IMR-90 (cell line): ENCODE data around the gene MED12L. TPM values are rescaled to one million over a fixed set of nuclear protein-coding genes. Genes with fewer than 3 reads are reported as not detected.

Experiments
- ATAC-seq: fragments of 200-7000 bp; cut with Tn5 transposase; 2 replicates; pipeline ENCODE4 v1.9.1; 2020; ENCODE audit warnings: low read depth, mild to moderate bottlenecking, moderate library complexity
- BruUV-seq: library from RNA; stranded (reverse); fragments of 400-500 nt; replicated peaks from 2 replicates; lab custom pipeline; 2021; lab: Mats Ljungman, UMichigan
- CTCF ChIA-PET: fragments of 300-600 bp; formaldehyde crosslinking; extraction: SDS; loops from one replicate; lab custom pipeline; 2021; ENCODE audit warnings: antibody characterized with exemption; lab: Yijun Ruan, JAX
- POLR2A ChIA-PET: fragments of 300-600 bp; sonication (Branson Sonifier 250); formaldehyde crosslinking; loops from one replicate; lab custom pipeline; 2022; ENCODE audit warnings: antibody characterized with exemption; ENCODE audit not compliant: unreplicated experiment; lab: Charles Lee
- DNase-seq: peaks from one replicate; pipeline ENCODE4 v3.0.0; 2013
- H2AFZ ChIP-seq: replicated peaks from 2 replicates; pipeline ENCODE3; 2013; ENCODE audit warnings: low read length, mild to moderate bottlenecking; ENCODE audit not compliant: poor library complexity
- H2AK5ac ChIP-seq: 2 replicates; pipeline ENCODE4 v1.6.1; 2013; ENCODE audit warnings: low read depth, low read length, inconsistent platforms
- H2AK9ac ChIP-seq: replicated peaks from 2 replicates; pipeline ENCODE3; 2013; ENCODE audit warnings: mild to moderate bottlenecking, low read depth, low read length, moderate library complexity; ENCODE audit not compliant: poor library complexity
- H2BK120ac ChIP-seq: 2 replicates; pipeline ENCODE4 v1.6.1; 2013; ENCODE audit warnings: low read depth, low read length, inconsistent platforms
- H2BK15ac ChIP-seq: 3 replicates; pipeline ENCODE4 v1.6.1; 2013; ENCODE audit warnings: low read depth, low read length, inconsistent platforms
- H2BK20ac ChIP-seq: 2 replicates; pipeline ENCODE4 v1.6.1; 2013; ENCODE audit warnings: low read depth, mild to moderate bottlenecking, inconsistent platforms, low read length, moderate library complexity
- H2BK5ac ChIP-seq: 2 replicates; pipeline ENCODE4 v1.6.1; 2013; ENCODE audit warnings: mild to moderate bottlenecking, low read depth, low read length, inconsistent platforms; ENCODE audit not compliant: poor library complexity, severe bottlenecking
- H3K14ac ChIP-seq: replicated peaks from 2 replicates; pipeline ENCODE4 v1.6.1; 2013; ENCODE audit warnings: low read depth, low read length, inconsistent platforms
- H3K18ac ChIP-seq: 2 replicates; pipeline ENCODE4 v1.6.1; 2013; ENCODE audit warnings: low read depth, low read length, control low read depth
- H3K23ac ChIP-seq: 2 replicates; pipeline ENCODE4 v1.6.1; 2013; ENCODE audit warnings: low read depth, low read length, inconsistent platforms
- H3K27ac ChIP-seq: 2 replicates; pipeline ENCODE4 v1.5.1; 2013; ENCODE audit warnings: mild to moderate bottlenecking, control low read depth, low read length; ENCODE audit not compliant: insufficient read depth
- H3K27me3 ChIP-seq: 2 replicates; pipeline ENCODE4 v1.6.1; 2013; ENCODE audit warnings: low read length; ENCODE audit not compliant: control insufficient read depth, insufficient read depth
- H3K36me3 ChIP-seq: 2 replicates; pipeline ENCODE4 v1.6.1; 2013; ENCODE audit warnings: low read length, mixed read lengths; ENCODE audit not compliant: control insufficient read depth, insufficient read depth
- H3K4ac ChIP-seq: 2 replicates; pipeline ENCODE4 v1.6.1; 2013; ENCODE audit warnings: low read depth, low read length, inconsistent platforms
- H3K4me1 ChIP-seq: 2 replicates; pipeline ENCODE4 v1.6.1; 2013; ENCODE audit warnings: low read length, mixed read lengths; ENCODE audit not compliant: control insufficient read depth, insufficient read depth
- H3K4me2 ChIP-seq: 2 replicates; pipeline ENCODE4 v1.6.1; 2013; ENCODE audit warnings: low read depth, mild to moderate bottlenecking, control low read depth, low read length, moderate library complexity
- H3K4me3 ChIP-seq: 2 replicates; pipeline ENCODE4 v1.5.1; 2013; ENCODE audit warnings: low read depth, mild to moderate bottlenecking, control low read depth, low read length, moderate library complexity; ENCODE audit not compliant: insufficient read depth
- H3K56ac ChIP-seq: 2 replicates; pipeline ENCODE4 v1.6.1; 2013; ENCODE audit warnings: low read length, inconsistent platforms; ENCODE audit not compliant: insufficient read depth; ENCODE audit errors: extremely low read depth
- H3K79me1 ChIP-seq, 2 experiments: 2 replicates each; pipeline ENCODE4 v1.6.1; 2013; ENCODE audit warnings: low read length in 2 of 2, inconsistent platforms in 1 of 2, low read depth in 1 of 2
- H3K9ac ChIP-seq: 2 replicates; pipeline ENCODE4 v1.6.1; 2013; ENCODE audit warnings: low read depth, low read length, control low read depth
- H3K9me1 ChIP-seq: 2 replicates; pipeline ENCODE4 v1.6.1; 2013; ENCODE audit warnings: low read length, inconsistent platforms; ENCODE audit not compliant: insufficient read depth
- H3K9me3 ChIP-seq: 2 replicates; pipeline ENCODE4 v1.6.1; 2013; ENCODE audit warnings: low read length; ENCODE audit not compliant: control insufficient read depth, insufficient read depth
- H4K20me1 ChIP-seq: 2 replicates; pipeline ENCODE4 v1.6.1; 2013; ENCODE audit warnings: low read length, inconsistent platforms; ENCODE audit not compliant: insufficient read depth
- H4K5ac ChIP-seq: 2 replicates; pipeline ENCODE4 v1.6.1; 2013; ENCODE audit warnings: mild to moderate bottlenecking, low read depth, low read length, control low read depth
- H4K8ac ChIP-seq, 2 experiments: 2 replicates each; pipeline ENCODE4 v1.6.1; 2013; ENCODE audit warnings: low read depth in 2 of 2, low read length in 2 of 2, control low read depth in 1 of 2, inconsistent platforms in 1 of 2
- H4K91ac ChIP-seq: 2 replicates; pipeline ENCODE4 v1.6.1; 2013; ENCODE audit warnings: low read depth, low read length, inconsistent platforms; ENCODE audit not compliant: insufficient read depth
- BHLHE40 ChIP-seq: fragments of 150-350 bp; IDR thresholded peaks from 2 replicates; pipeline ENCODE4 v1.6.1; 2016; ENCODE audit warnings: mild to moderate bottlenecking, low read depth, low read length
- ELK1 ChIP-seq: fragments of 150-350 bp; IDR thresholded peaks from 2 replicates; pipeline ENCODE4 v1.6.1; 2016; ENCODE audit warnings: low read depth, mild to moderate bottlenecking, low read length, moderate library complexity, borderline replicate concordance
- MXI1 ChIP-seq: IDR thresholded peaks from 2 replicates; pipeline ENCODE4 v1.6.1; 2012; ENCODE audit warnings: low read depth, mild to moderate bottlenecking, low read length, moderate library complexity, borderline replicate concordance
- POLR2A ChIP-seq: IDR thresholded peaks from 2 replicates; pipeline ENCODE4 v1.6.1; 2012; ENCODE audit warnings: mild to moderate bottlenecking, low read depth, low read length
- RCOR1 ChIP-seq: IDR thresholded peaks from 2 replicates; pipeline ENCODE4 v1.6.1; 2012; ENCODE audit warnings: mild to moderate bottlenecking, low read length, improper control_type of control experiment; ENCODE audit not compliant: insufficient replicate concordance
- USF2 ChIP-seq: fragments of 150-350 bp; IDR thresholded peaks from 2 replicates; pipeline ENCODE4 v1.6.1; 2017; ENCODE audit warnings: mild to moderate bottlenecking, antibody characterized with exemption, low read length, low read depth
- WGBS, 2 experiments: methylation state at CpG; one replicate each; pipeline versions ENCODE4 v1.1.5 to v1.1.7; 2013; ENCODE audit warnings: missing lambda C conversion rate in 2 of 2; ENCODE audit not compliant: insufficient read length in 1 of 2; ENCODE audit errors: extremely low coverage in 2 of 2; 5-methylcytosine and 5-hydroxymethylcytosine counted together
- dilution Hi-C: fragments of 300-500 bp; cut with HindIII; formaldehyde crosslinking; loops from one replicate; pipeline ENCODE4 v1.14.3; 2018; ENCODE audit warnings: low sequenced_read_pairs; ENCODE audit not compliant: unreplicated experiment
- in situ Hi-C: fragments of 300-500 bp; cut with MboI; formaldehyde crosslinking; loops from 3 replicates; pipeline ENCODE4 v1.14.3; 2019; ENCODE audit warnings: low sequenced_read_pairs, inconsistent platforms, mixed read lengths
- intact Hi-C: fragments of 100-400 bp; cut with micrococcal nuclease; formaldehyde crosslinking; loops from 2 replicates; pipeline ENCODE4 v1.10.0; 2022
- polyA plus RNA-seq, 3 experiments: library from polyadenylated mRNA; depleted of rRNA; stranded (reverse); fragments of >200 nt; gene quantifications; 2 replicates each; pipeline ENCODE4 v1.2.3, GENCODE V29; 2012; ENCODE audit warnings: low replicate concordance in 1 of 3
- total RNA-seq: library from RNA; depleted of rRNA; stranded (reverse); fragments of >200 nt; gene quantifications from 2 replicates; pipeline ENCODE4 v1.2.3, GENCODE V29; 2012

The MED12L gene
- total and polyA plus RNA-seq, 2 of the 4 experiments (the other 2 are of a cell fraction): 0.05 to 0.18 TPM

- H2AK9ac ChIP-seq: no peak overlapping the region
- no peaks in the 10 kb centered on the region for H3K9me3 ChIP-seq
- H4K5ac ChIP-seq: no peak overlapping the region
- H3K79me1 ChIP-seq: no peaks in the 10 kb centered on the region
- no peak for TF ChIP-seq MXI1
- no peak for TF ChIP-seq BHLHE40
- no peak for TF ChIP-seq RCOR1
- no peak for TF ChIP-seq ELK1
- no peak for TF ChIP-seq USF2
- no peak for TF ChIP-seq POLR2A
- H2BK15ac ChIP-seq: no peak overlapping the region
- no peak overlapping the region for H2BK5ac ChIP-seq
- H3K56ac ChIP-seq: no peak overlapping the region
- no peak overlapping the region for H2AFZ ChIP-seq
- no peak overlapping the region for H4K91ac ChIP-seq
- no peak overlapping the region for H3K27ac ChIP-seq
- DNase-seq (no peak), ATAC-seq (no peak)
- H4K8ac ChIP-seq: no peak overlapping the region
- peaks cover 6% of the 10 kb centered on the region; the same call in 1 of the 2 replicates for H3K4me1 ChIP-seq
- in situ Hi-C loops (no loop called here), dilution Hi-C loops (no loop called here), intact Hi-C loops (no loop called here)
- no peak overlapping the region for H2BK120ac ChIP-seq
- ChIA-PET CTCF (interaction anchor here (0.6 to 1.1 kb wide), 2 partner anchors 9 to 16 kb away, joined by 3 to 4 read pairs; no protein-coding TSS in a partner anchor), POLR2A (no interaction called here)
- no peaks in the 10 kb centered on the region for H4K20me1 ChIP-seq
- H3K9me1 ChIP-seq: no peaks in the 10 kb centered on the region
- H3K18ac ChIP-seq: no peak overlapping the region; the same call in 1 of the 2 replicates
- H3K9ac ChIP-seq: no peak overlapping the region
- no peak overlapping the region for H2AK5ac ChIP-seq
- no peaks in the 10 kb centered on the region for H3K36me3 ChIP-seq
- WGBS, 2 experiments: no CpG with 5 or more reads among the region's 5 CpGs
- no peak overlapping the region for H3K4me3 ChIP-seq
- no peaks in the 10 kb centered on the region for H3K27me3 ChIP-seq
- H3K4me2 ChIP-seq: no peak overlapping the region
- no TSS peak for BruUV-seq
- H3K23ac ChIP-seq: no peak overlapping the region
- H3K14ac ChIP-seq: no peak overlapping the region
- H3K4ac ChIP-seq: no peak overlapping the region
- H2BK20ac ChIP-seq: no peak overlapping the region
Measured at GRCh38 chr3:151367448-151367847, 282.0 kb downstream of the MED12L start.
